ENCODE results near the gene PLEKHB2. TPM values are rescaled to one million over a fixed set of nuclear protein-coding genes. Genes with fewer than 3 reads are reported as not detected.

Gene PLEKHB2
- total RNA-seq, 1 donor from 2014 or later = 204 TPM

GRCh38 chr2:131121464-131121863 lies 16.3 kb downstream of the PLEKHB2 start:
- no peak for TF ChIP-seq CTCF (IDR thresholded peaks at IDR 0.05; ENCODE audit: insufficient read depth, low read length, severe bottlenecking)
- FAIRE-seq (no peak), DNase-seq (ENCODE audit: low read depth) (no peak)
- Histone ChIP-seq H3K36me3 (ENCODE audit: control insufficient read depth, insufficient read depth, low read length) (peaks cover 9% of the 10 kb centered on the region), H3K4me3 (ENCODE audit: low read depth, low read length) (no peak overlapping the region), H3K27me3 (ENCODE audit: control insufficient read depth, insufficient read depth, low read length) (no peaks in the 10 kb centered on the region)

GRCh38 chr2:131122496-131122895 lies 17.4 kb downstream of the PLEKHB2 start:
- FAIRE-seq (no peak), DNase-seq (ENCODE audit: low read depth) (no peak)
- no peak for TF ChIP-seq CTCF (IDR thresholded peaks at IDR 0.05; ENCODE audit: insufficient read depth, low read length, severe bottlenecking)
- Histone ChIP-seq H3K27me3 (ENCODE audit: control insufficient read depth, insufficient read depth, low read length) (no peaks in the 10 kb centered on the region), H3K36me3 (ENCODE audit: control insufficient read depth, insufficient read depth, low read length) (peaks cover 12% of the 10 kb centered on the region), H3K4me3 (ENCODE audit: low read depth, low read length) (no peak overlapping the region)

GRCh38 chr2:131123192-131123591 lies 18.1 kb downstream of the PLEKHB2 start:
- TF ChIP-seq CTCF (IDR thresholded peaks at IDR 0.05; ENCODE audit: insufficient read depth, low read length, severe bottlenecking) = no peak
- FAIRE-seq (no peak), DNase-seq (ENCODE audit: low read depth) (no peak)
- no peaks in the 10 kb centered on the region for H3K27me3 ChIP-seq (ENCODE audit: control insufficient read depth, insufficient read depth, low read length)
- H3K36me3 ChIP-seq (ENCODE audit: control insufficient read depth, insufficient read depth, low read length) = peaks cover 14% of the 10 kb centered on the region
- H3K4me3 ChIP-seq (ENCODE audit: low read depth, low read length) = no peak overlapping the region

GRCh38 chr2:131125195-131125757 lies 20.1 kb downstream of the PLEKHB2 start:
- peaks cover 16% of the 10 kb centered on the region for H3K36me3 ChIP-seq (ENCODE audit: control insufficient read depth, insufficient read depth, low read length)
- H3K4me3 ChIP-seq (ENCODE audit: low read depth, low read length) = no peak overlapping the region
- no peak for TF ChIP-seq CTCF (IDR thresholded peaks at IDR 0.05; ENCODE audit: insufficient read depth, low read length, severe bottlenecking)
- no peak for DNase-seq (ENCODE audit: low read depth)
- no peaks in the 10 kb centered on the region for H3K27me3 ChIP-seq (ENCODE audit: control insufficient read depth, insufficient read depth, low read length)
- no peak for FAIRE-seq

GRCh38 chr2:131126436-131126835 lies 21.3 kb downstream of the PLEKHB2 start:
- FAIRE-seq = no peak
- H3K36me3 ChIP-seq (ENCODE audit: control insufficient read depth, insufficient read depth, low read length) = peaks cover 18% of the 10 kb centered on the region
- H3K27me3 ChIP-seq (ENCODE audit: control insufficient read depth, insufficient read depth, low read length) = no peaks in the 10 kb centered on the region
- H3K4me3 ChIP-seq (ENCODE audit: low read depth, low read length) = no peak overlapping the region
- DNase-seq (ENCODE audit: low read depth) = no peak
- TF ChIP-seq CTCF (IDR thresholded peaks at IDR 0.05; ENCODE audit: insufficient read depth, low read length, severe bottlenecking) = no peak

GRCh38 chr2:131127076-131127475 lies 21.9 kb downstream of the PLEKHB2 start:
- Histone ChIP-seq H3K36me3 (ENCODE audit: control insufficient read depth, insufficient read depth, low read length) (peaks cover 18% of the 10 kb centered on the region), H3K4me3 (ENCODE audit: low read depth, low read length) (no peak overlapping the region), H3K27me3 (ENCODE audit: control insufficient read depth, insufficient read depth, low read length) (no peaks in the 10 kb centered on the region)
- DNase-seq (ENCODE audit: low read depth) = no peak
- no peak for FAIRE-seq
- no peak for TF ChIP-seq CTCF (IDR thresholded peaks at IDR 0.05; ENCODE audit: insufficient read depth, low read length, severe bottlenecking)

All from bronchial epithelial cell (primary cell).